K562 (cell line): Measurements from ENCODE around the gene LRIF1. TPM values are rescaled to one million over a fixed set of nuclear protein-coding genes. Genes with fewer than 3 reads are reported as not detected.

Experiments used
- ATAC-seq: fragments of 200-7000 bp; cut with Tn5 transposase; 3 replicates; pipeline ENCODE4 v1.9.1; 2020; ENCODE audit warnings: moderate library complexity
- BruUV-seq: library from RNA; stranded (reverse); fragments of 400-500 nt; replicated peaks from 2 replicates; lab custom pipeline; 2021; lab: Mats Ljungman, UMichigan
- CTCF ChIA-PET: fragments of 300-600 bp; formaldehyde crosslinking; extraction: SDS; loops from one replicate; lab custom pipeline; 2021; ENCODE audit warnings: low intra/inter-chr PET ratio; lab: Yijun Ruan, JAX
- POLR2A ChIA-PET: fragments of 300-600, 350-650 bp; sonication (Branson Sonifier 250); formaldehyde crosslinking; extraction: SDS; loops from one replicate; lab custom pipeline; 2021; ENCODE audit warnings: antibody characterized with exemption, inconsistent platforms; lab: Yijun Ruan, JAX
- DNase-seq, 4 experiments: peaks; one replicate each; pipeline versions ENCODE4 v3.0.0 to v3.0.0-alpha.2; 2011 to 2018; ENCODE audit warnings: low spot score in 3 of 4, mixed read lengths in 3 of 4; ENCODE audit errors: extremely low read depth in 1 of 4
- FAIRE-seq: peaks from 2 replicates; lab custom pipeline; 2011; peaks lifted over from hg19 to GRCh38; lab: Jason Lieb, UNC
- H2AFZ ChIP-seq: 2 replicates; pipeline ENCODE4 v1.6.0; 2011; ENCODE audit warnings: low read depth, low read length, control low read depth, inconsistent platforms
- H3K27ac ChIP-seq: fragments of 200-600 bp; 3 replicates; pipeline ENCODE4 v1.8.0; 2011; ENCODE audit warnings: low read depth, mild to moderate bottlenecking, control low read depth, inconsistent platforms, low read length, moderate library complexity, mixed read lengths; ENCODE audit errors: extremely low read depth
- H3K27me3 ChIP-seq, 2 experiments: fragments of 300-600 bp in 1 of 2; 2 replicates in 1 of 2; 3 replicates in 1 of 2; pipeline versions ENCODE4 v1.6.0 to v1.8.0; 2011; ENCODE audit warnings: inconsistent platforms in 2 of 2, low read length in 2 of 2, mild to moderate bottlenecking in 1 of 2, mixed read lengths in 1 of 2, moderate library complexity in 1 of 2; ENCODE audit not compliant: control insufficient read depth in 2 of 2, insufficient read depth in 2 of 2
- H3K36me3 ChIP-seq: fragments of 300-600 bp; 3 replicates; pipeline ENCODE4 v1.8.0; 2011; ENCODE audit warnings: mild to moderate bottlenecking, low read length, inconsistent platforms; ENCODE audit not compliant: control insufficient read depth, insufficient read depth
- H3K4me1 ChIP-seq, 2 experiments: fragments of 200-600 bp in 1 of 2; replicated peaks in 1 of 2; 2 replicates in 1 of 2; 3 replicates in 1 of 2; pipeline versions ENCODE4 v1.5.1 to v1.8.0; 2011; ENCODE audit warnings: inconsistent platforms in 2 of 2, low read length in 2 of 2, mild to moderate bottlenecking in 1 of 2, mixed read lengths in 1 of 2, moderate library complexity in 1 of 2; ENCODE audit not compliant: control insufficient read depth in 2 of 2, insufficient read depth in 2 of 2
- H3K4me2 ChIP-seq: 2 replicates; pipeline ENCODE4 v1.6.1; 2011; ENCODE audit warnings: low read length, control low read depth, inconsistent platforms, mixed read lengths; ENCODE audit not compliant: insufficient read depth
- H3K4me3 ChIP-seq: fragments of 200-600 bp; sonication (generic), shearing (Covaris generic); 2 replicates; pipeline ENCODE4 v1.5.1; 2016; ENCODE audit warnings: control low read depth, inconsistent platforms
- H3K79me2 ChIP-seq: fragments of 200-600 bp; 3 replicates; pipeline ENCODE4 v1.8.0; 2011; ENCODE audit warnings: low read length, inconsistent platforms; ENCODE audit not compliant: control insufficient read depth, insufficient read depth
- H3K9ac ChIP-seq, 2 experiments: 2 replicates each; pipeline versions ENCODE4 v1.6.0 to v1.6.1; 2011; ENCODE audit warnings: low read depth in 2 of 2, low read length in 2 of 2, control low read depth in 1 of 2, inconsistent platforms in 1 of 2, mild to moderate bottlenecking in 1 of 2, mixed read lengths in 1 of 2; ENCODE audit not compliant: insufficient read depth in 1 of 2
- H3K9me1 ChIP-seq: one replicate; pipeline ENCODE4 v1.6.0; 2011; ENCODE audit warnings: inconsistent platforms, mild to moderate bottlenecking, low read length, moderate library complexity; ENCODE audit not compliant: control insufficient read depth, insufficient read depth
- H3K9me3 ChIP-seq: replicated peaks from 2 replicates; pipeline ENCODE4 v1.5.1; 2011; ENCODE audit warnings: low read depth, low read length, inconsistent platforms; ENCODE audit not compliant: control insufficient read depth, insufficient read depth
- H4K20me1 ChIP-seq: replicated peaks from 2 replicates; pipeline ENCODE4 v1.6.1; 2011; ENCODE audit warnings: low read length, inconsistent platforms, mixed read lengths; ENCODE audit not compliant: control insufficient read depth, insufficient read depth
- CBX1 ChIP-seq: sonication (generic); IDR thresholded peaks from 2 replicates; pipeline ENCODE4 v1.6.1; 2016; ENCODE audit warnings: antibody characterized with exemption, low read depth, mild to moderate bottlenecking
- RFX5 ChIP-seq: IDR thresholded peaks from 2 replicates; pipeline ENCODE4 v1.6.1; 2011; ENCODE audit warnings: low read depth, mild to moderate bottlenecking, improper control_type of control experiment, low read length
- WGBS: fragments of 100-300 bp; shearing (Covaris generic); methylation state at CpG from one replicate; pipeline ENCODE4 v1.1.6; 2016; ENCODE audit warnings: low coverage, mixed read lengths; ENCODE audit not compliant: insufficient coverage; ENCODE audit errors: missing lambda C conversion rate; 5-methylcytosine and 5-hydroxymethylcytosine counted together
- in situ Hi-C: fragments of 300-500 bp; cut with MboI; formaldehyde crosslinking; loops from 4 replicates; pipeline ENCODE4 v1.15.0; 2018; ENCODE audit warnings: inconsistent platforms, mixed read lengths
- intact Hi-C: fragments of 100-400 bp; cut with micrococcal nuclease; formaldehyde crosslinking; loops from 2 replicates; pipeline ENCODE4 v1.14.2; 2022
- polyA plus RNA-seq, 8 experiments: library from polyadenylated mRNA; depleted of rRNA in 4 of 8; stranded (reverse) in 5 of 8; unstranded in 3 of 8; fragments of >200 nt; fragmentation: Nextera tagmentation in 2 of 8; fragmentation: Illumina TruSeq in 1 of 8; extraction: Ambion mirVana in 2 of 8; extraction: Trizol in 1 of 8; gene quantifications; 2 replicates each; pipeline versions ENCODE4 v1.2.1 to v1.2.3, GENCODE V29; 2011 to 2014; ENCODE audit warnings: inconsistent platforms in 1 of 8, missing spikeins in 1 of 8
- total RNA-seq, 7 experiments: library from RNA; depleted of rRNA in 6 of 7; stranded (reverse); fragments of >200 nt in 6 of 7; fragmentation: Illumina TruSeq in 2 of 7; extraction: Trizol in 2 of 7; gene quantifications; 2 replicates each; pipeline versions ENCODE4 v1.2.1 to v1.2.3, GENCODE V29; 2011 to 2021; ENCODE audit warnings: low replicate concordance in 1 of 7
- TF ChIP-seq, protein P1 (sequence below): fragments of 450-650 bp; IDR thresholded peaks from 2 replicates; pipeline ENCODE4 v1.6.1; 2018; ENCODE audit not compliant: partially characterized antibody
- TF ChIP-seq, protein P2 (sequence below): fragments of 450-650 bp; formaldehyde crosslinking; IDR thresholded peaks from 2 replicates; pipeline ENCODE4 v1.4.0; 2020; ENCODE audit warnings: mild to moderate bottlenecking, moderate library complexity

LRIF1 gene
- total and polyA plus RNA-seq, 9 of the 15 experiments (the other 6 are each of a cell fraction or from before 2014, with no cell fraction given): 35.6 to 88.8 (median 74.1) TPM

DNA sequence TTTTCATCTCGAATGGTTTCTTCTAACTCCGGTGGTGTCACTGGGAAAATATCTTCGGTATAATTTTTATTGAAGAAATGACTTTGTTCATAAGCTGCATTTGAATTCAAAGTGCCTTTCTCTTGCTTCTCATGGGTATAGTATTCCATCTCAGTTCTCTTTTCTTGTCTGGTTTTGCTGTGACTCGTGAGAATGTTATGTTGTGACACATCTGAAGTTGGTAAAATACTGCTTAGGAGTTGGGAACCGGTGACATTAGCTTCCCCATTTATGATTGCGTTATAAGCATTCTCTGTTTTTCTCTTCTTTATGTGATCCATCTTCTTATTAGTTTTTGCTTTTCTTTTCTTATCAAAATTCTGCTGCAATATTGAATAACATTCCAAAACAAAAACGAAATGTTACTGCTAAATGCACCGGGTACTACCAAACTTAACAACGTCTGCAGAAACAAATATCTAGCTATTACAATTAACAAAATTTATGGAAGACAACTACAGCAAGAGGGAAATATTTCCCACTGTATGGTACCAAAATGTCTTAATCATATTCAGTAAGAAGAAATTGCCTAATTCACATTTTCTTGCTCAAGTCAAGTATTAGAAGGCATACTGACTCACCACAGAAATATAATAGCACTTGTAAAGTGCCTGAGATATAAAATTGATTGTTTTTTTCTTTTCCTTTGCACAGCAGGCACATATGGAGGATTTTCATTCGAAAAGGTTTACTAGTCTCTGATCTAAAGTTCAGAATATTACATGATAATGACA, 15.5 kb downstream of the LRIF1 start:
- Histone ChIP-seq H3K9me1 (no peaks in the 10 kb centered on the region), H2AFZ (no peak overlapping the region), H3K36me3 (peaks cover 69% of the 10 kb centered on the region), H3K4me3 (no peak overlapping the region), H3K27me3 (no peaks in the 10 kb centered on the region), H3K79me2 (peaks cover 28% of the 10 kb centered on the region; the same call in 2 of the 3 replicates), H3K9ac (no peak overlapping the region), H3K4me2 (no peak overlapping the region), H3K4me1 (no peaks in the 10 kb centered on the region), H3K9me3 (no peaks in the 10 kb centered on the region), H4K20me1 (no peaks in the 10 kb centered on the region), H3K27ac (no peak overlapping the region)
- BruUV-seq: no TSS peak
- no peak for ATAC-seq
- DNase-seq: no peak
- WGBS: 90% methylated on average over 10 of the region's 10 CpGs
- no peak for FAIRE-seq
- ChIA-PET POLR2A (interaction anchor here (0.7 to 2.3 kb wide), 4 partner anchors 12 to 16 kb away, joined by 4 to 7 read pairs (median 5); partner anchors contain the start of gene LRIF1), CTCF (no interaction called here)
- TF ChIP-seq, protein P1, sequence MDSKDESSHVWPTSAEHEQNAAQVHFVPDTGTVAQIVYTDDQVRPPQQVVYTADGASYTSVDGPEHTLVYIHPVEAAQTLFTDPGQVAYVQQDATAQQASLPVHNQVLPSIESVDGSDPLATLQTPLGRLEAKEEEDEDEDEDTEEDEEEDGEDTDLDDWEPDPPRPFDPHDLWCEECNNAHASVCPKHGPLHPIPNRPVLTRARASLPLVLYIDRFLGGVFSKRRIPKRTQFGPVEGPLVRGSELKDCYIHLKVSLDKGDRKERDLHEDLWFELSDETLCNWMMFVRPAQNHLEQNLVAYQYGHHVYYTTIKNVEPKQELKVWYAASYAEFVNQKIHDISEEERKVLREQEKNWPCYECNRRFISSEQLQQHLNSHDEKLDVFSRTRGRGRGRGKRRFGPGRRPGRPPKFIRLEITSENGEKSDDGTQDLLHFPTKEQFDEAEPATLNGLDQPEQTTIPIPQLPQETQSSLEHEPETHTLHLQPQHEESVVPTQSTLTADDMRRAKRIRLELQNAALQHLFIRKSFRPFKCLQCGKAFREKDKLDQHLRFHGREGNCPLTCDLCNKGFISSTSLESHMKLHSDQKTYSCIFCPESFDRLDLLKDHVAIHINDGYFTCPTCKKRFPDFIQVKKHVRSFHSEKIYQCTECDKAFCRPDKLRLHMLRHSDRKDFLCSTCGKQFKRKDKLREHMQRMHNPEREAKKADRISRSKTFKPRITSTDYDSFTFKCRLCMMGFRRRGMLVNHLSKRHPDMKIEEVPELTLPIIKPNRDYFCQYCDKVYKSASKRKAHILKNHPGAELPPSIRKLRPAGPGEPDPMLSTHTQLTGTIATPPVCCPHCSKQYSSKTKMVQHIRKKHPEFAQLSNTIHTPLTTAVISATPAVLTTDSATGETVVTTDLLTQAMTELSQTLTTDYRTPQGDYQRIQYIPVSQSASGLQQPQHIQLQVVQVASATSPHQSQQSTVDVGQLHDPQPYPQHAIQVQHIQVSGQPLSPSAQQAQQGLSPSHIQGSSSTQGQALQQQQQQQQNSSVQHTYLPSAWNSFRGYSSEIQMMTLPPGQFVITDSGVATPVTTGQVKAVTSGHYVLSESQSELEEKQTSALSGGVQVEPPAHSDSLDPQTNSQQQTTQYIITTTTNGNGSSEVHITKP: no peak
- no peak for TF ChIP-seq CBX1
- TF ChIP-seq, protein P2, sequence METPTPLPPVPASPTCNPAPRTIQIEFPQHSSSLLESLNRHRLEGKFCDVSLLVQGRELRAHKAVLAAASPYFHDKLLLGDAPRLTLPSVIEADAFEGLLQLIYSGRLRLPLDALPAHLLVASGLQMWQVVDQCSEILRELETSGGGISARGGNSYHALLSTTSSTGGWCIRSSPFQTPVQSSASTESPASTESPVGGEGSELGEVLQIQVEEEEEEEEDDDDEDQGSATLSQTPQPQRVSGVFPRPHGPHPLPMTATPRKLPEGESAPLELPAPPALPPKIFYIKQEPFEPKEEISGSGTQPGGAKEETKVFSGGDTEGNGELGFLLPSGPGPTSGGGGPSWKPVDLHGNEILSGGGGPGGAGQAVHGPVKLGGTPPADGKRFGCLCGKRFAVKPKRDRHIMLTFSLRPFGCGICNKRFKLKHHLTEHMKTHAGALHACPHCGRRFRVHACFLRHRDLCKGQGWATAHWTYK (CRISPR knock-in tag): no peak
- no peak for TF ChIP-seq RFX5
- in situ Hi-C loops: no loop called here
- intact Hi-C loops: no loop called here
